Colonic mucosa (tissue), 4 donors: ENCODE data around the gene SLC25A5. TPM values are rescaled to one million over a fixed set of nuclear protein-coding genes. Genes with fewer than 3 reads are reported as not detected.

Experiments used
- DNase-seq: peaks from one replicate; pipeline ENCODE4 v3.0.0-alpha.2; 2020
- H3K27ac ChIP-seq: fragments of 200-600 bp; one replicate; pipeline ENCODE4 v1.8.0; 2021
- H3K27me3 ChIP-seq: fragments of 200-600 bp; one replicate; pipeline ENCODE4 v1.8.0; 2021
- H3K36me3 ChIP-seq: fragments of 200-600 bp; one replicate; pipeline ENCODE4 v1.8.0; 2021
- H3K4me1 ChIP-seq: fragments of 200-600 bp; one replicate; pipeline ENCODE4 v1.8.0; 2021; ENCODE audit warnings: mild to moderate bottlenecking
- H3K4me3 ChIP-seq: fragments of 200-600 bp; one replicate; pipeline ENCODE4 v1.8.0; 2021
- H3K9ac ChIP-seq, 2 donors: one replicate each; pipeline ENCODE4 v1.7.0; 2013; ENCODE audit warnings: control low read depth in 2 of 2, low read depth in 2 of 2, low read length in 2 of 2
- H3K9me3 ChIP-seq: fragments of 200-600 bp; one replicate; pipeline ENCODE4 v1.8.0; 2021
- intact Hi-C: fragments of 100-400 bp; cut with DNase I; formaldehyde crosslinking; loops from one replicate; pipeline ENCODE4 v1.14.1; 2022
- total RNA-seq, 2 donors: library from RNA; stranded (reverse); fragmentation: NEBNext Ultra II Directional in 1 of 2; extraction: Animal tissue kit (Norgen Biotek cat#: 25700) in 1 of 2; gene quantifications; one replicate each; pipeline ENCODE4 v1.2.1, GENCODE V29; 2021
- TF ChIP-seq, protein P1 (sequence below): fragments of 200-600 bp; IDR thresholded peaks from one replicate; pipeline ENCODE4 v1.8.0; 2022; ENCODE audit warnings: antibody characterized with exemption, mild to moderate bottlenecking
- donor health status: healthy.
- donor health status: DM: no; HTN: no; CAD: no.
- donor health status: DM: no; HTN: no; CAD: no.

SLC25A5 gene
- total RNA-seq, result 1,000 to 10,000 TPM; 1,091 to 1,162 TPM

DNA sequence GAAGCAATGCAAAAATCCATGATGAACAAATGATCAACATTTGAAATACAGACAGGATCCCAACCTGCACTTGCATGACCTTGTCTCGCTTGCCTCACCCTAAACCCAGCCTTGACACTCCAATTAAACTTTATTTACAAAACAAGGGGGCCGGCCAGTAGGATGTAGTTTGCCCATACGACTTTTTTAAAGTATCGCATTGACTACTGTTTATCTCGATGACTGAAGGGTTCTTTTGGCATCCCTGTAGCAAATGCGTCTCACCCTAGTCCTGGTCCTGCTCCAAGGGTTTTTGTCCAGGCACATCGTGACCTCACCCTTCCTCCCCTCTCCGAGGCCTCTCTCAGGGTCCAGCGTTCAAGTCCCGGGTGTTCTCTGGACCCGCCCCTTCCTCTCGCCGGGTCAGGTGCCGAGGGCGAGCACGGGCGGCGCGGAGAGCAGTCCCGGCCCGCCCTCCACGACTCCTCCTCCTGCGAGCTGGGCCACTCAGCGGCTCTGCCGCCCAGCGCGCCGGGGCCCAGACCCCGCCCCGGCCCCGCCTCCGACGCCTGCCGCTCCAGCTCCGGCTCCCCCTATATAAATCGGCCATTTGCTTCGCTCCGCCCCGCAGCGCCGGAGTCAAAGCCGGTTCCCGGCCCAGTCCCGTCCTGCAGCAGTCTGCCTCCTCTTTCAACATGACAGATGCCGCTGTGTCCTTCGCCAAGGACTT is at the start of gene SLC25A5:
SLC25A5 (plus strand) TSS at position 603 of the 709 bp plus-strand sequence; CDS start at position 675, 72 bp downstream.
- H3K4me3 ChIP-seq, result peak within 1 kb of the TSS; percentile 62
- H3K9ac ChIP-seq, result peak within 1 kb of the TSS; percentile 63 to 67
- peak; percentile 82 for DNase-seq
- H3K27ac ChIP-seq, result peak within 1 kb of the TSS; percentile 90
- no peaks in the 10 kb centered on the region for H3K36me3 ChIP-seq
- TF ChIP-seq, protein P1, sequence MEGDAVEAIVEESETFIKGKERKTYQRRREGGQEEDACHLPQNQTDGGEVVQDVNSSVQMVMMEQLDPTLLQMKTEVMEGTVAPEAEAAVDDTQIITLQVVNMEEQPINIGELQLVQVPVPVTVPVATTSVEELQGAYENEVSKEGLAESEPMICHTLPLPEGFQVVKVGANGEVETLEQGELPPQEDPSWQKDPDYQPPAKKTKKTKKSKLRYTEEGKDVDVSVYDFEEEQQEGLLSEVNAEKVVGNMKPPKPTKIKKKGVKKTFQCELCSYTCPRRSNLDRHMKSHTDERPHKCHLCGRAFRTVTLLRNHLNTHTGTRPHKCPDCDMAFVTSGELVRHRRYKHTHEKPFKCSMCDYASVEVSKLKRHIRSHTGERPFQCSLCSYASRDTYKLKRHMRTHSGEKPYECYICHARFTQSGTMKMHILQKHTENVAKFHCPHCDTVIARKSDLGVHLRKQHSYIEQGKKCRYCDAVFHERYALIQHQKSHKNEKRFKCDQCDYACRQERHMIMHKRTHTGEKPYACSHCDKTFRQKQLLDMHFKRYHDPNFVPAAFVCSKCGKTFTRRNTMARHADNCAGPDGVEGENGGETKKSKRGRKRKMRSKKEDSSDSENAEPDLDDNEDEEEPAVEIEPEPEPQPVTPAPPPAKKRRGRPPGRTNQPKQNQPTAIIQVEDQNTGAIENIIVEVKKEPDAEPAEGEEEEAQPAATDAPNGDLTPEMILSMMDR, result no peak
- H3K4me1 ChIP-seq, result no peaks in the 10 kb centered on the region
- no peaks in the 10 kb centered on the region for H3K9me3 ChIP-seq
- no peaks in the 10 kb centered on the region for H3K27me3 ChIP-seq
- intact Hi-C loops, result loop anchor here (5.0 kb wide), 1 partner anchor 71 kb away; the partner anchor contains the start of gene SLC25A43

DNA sequence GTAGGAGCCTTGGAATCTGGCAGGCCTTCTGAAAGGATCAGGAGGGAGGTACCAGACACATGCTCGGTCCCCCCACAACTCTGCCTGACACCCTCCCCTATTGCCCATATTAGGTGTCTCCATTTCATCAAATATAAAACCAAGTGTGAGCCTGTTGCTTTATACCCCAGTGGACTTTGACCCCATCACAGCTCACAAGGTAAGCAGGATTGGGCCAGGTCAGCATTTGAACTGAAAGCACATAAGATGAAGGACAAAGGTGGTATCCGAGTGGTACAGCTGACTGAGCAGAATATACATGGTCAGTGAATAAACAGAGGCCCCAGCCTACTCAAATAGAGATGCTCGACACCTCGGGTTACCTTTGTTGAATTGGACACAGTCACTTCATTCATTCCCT is 49.1 kb upstream of the SLC25A5 start:
- no peak overlapping the region for H3K4me3 ChIP-seq
- H3K9me3 ChIP-seq, result no peaks in the 10 kb centered on the region
- H3K4me1 ChIP-seq, result no peaks in the 10 kb centered on the region
- no peak overlapping the region for H3K27ac ChIP-seq
- H3K9ac ChIP-seq, result peak overlapping the region in 1 of 2 donors; percentile 16
- no peaks in the 10 kb centered on the region for H3K36me3 ChIP-seq
- intact Hi-C loops, result no loop called here
- H3K27me3 ChIP-seq, result no peaks in the 10 kb centered on the region
- TF ChIP-seq, protein P1, result no peak
- peak; percentile 43 for DNase-seq

DNA sequence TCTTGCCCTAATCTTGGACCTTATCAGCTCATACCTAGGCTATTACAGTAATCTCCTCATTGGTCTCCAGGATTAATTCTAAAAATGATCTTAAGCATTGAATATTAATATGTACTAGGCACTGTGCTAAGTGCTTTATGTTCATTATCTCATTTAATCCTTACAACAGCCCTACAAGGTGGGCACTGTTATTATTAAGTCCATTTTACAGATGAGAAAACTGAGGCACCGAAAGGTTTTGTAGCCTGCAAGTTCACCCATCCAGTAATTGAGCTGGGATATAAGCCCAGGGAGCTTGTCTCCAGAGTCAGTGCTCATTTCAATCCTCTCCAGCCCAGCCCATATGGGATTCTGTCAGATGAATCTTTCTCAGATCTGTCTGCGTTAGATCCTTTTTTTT is 48.3 kb upstream of the SLC25A5 start:
- no peak overlapping the region for H3K4me3 ChIP-seq
- H3K9me3 ChIP-seq, result no peaks in the 10 kb centered on the region
- H3K4me1 ChIP-seq, result no peaks in the 10 kb centered on the region
- no peaks in the 10 kb centered on the region for H3K27me3 ChIP-seq
- no peak overlapping the region for H3K27ac ChIP-seq
- H3K36me3 ChIP-seq, result no peaks in the 10 kb centered on the region
- H3K9ac ChIP-seq, result no peak overlapping the region
- DNase-seq, result no peak
- TF ChIP-seq, protein P1, result no peak
- intact Hi-C loops, result no loop called here

DNA sequence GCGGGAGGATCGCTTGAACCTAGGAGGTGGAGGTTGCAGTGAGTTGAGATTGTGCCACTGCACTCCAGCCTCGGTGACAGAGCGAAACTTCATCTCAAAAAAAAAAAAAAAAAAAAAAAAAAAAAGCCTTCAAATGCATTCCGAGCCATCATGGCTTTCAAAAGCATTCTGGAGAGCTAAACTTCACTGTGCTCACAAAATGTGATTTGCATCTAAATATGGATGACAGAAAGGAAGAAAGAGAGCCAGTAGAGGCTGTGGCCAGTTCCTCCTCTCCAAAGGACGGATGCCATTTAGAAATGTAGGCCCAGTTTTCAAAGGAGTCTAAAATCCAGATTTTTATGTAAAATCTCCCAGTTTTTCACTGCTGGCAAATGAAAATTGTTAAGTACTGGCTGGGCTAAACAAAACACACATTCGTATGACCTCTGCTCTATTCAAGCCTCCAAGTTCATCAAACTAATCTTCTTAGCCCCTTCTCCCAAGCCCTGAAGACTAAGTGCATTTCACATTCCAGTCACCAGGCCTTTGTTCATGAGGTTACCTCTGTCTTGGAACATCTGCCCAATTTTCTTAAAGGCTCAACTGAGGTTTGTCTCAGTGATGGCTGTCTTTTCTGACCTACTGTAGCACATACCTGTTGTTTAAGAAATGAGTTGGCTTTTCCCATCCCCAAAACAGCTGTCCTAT is 47.1 kb upstream of the SLC25A5 start:
- no peak for DNase-seq
- no peaks in the 10 kb centered on the region for H3K36me3 ChIP-seq
- H3K27me3 ChIP-seq, result no peaks in the 10 kb centered on the region
- H3K4me1 ChIP-seq, result no peaks in the 10 kb centered on the region
- no peak overlapping the region for H3K27ac ChIP-seq
- intact Hi-C loops, result no loop called here
- H3K9ac ChIP-seq, result no peak overlapping the region
- TF ChIP-seq, protein P1, result no peak
- H3K9me3 ChIP-seq, result no peaks in the 10 kb centered on the region
- H3K4me3 ChIP-seq, result no peak overlapping the region

DNA sequence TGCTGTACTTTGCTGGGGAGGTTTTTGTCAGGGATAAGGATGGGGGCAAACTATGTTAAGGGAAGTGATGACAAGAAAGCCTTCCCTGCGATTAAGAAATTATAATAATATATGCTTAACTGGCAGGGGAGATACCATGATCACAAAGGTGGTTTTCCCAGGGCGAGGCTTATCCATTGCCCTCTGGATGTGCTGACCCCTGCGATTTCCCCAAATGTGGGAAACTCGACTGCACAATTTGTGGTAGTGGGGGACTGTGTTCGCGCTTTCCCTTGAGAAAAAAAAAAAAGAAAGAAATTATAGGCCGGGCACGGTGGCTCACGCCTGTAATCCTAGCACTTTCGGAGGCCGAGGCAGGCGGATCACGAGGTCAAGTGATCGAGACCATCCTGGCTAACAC is 44.6 kb upstream of the SLC25A5 start:
- TF ChIP-seq, protein P1, result no peak
- DNase-seq, result no peak
- intact Hi-C loops, result no loop called here

More for the DNA sequence above, 44.6 kb upstream of the SLC25A5 start:
- no peaks in the 10 kb centered on the region for H3K4me1 ChIP-seq
- H3K36me3 ChIP-seq, result no peaks in the 10 kb centered on the region
- no peak overlapping the region for H3K27ac ChIP-seq
- no peaks in the 10 kb centered on the region for H3K9me3 ChIP-seq
- H3K9ac ChIP-seq, result no peak overlapping the region
- no peaks in the 10 kb centered on the region for H3K27me3 ChIP-seq
- H3K4me3 ChIP-seq, result no peak overlapping the region
